Gastrocnemius medialis (tissue), 4 donors: ENCODE data around the gene ATOH8.

Experiments used
- POLR2A ChIP-seq, 2 donors: fragments of 450-650 bp; IDR thresholded peaks; one replicate each; pipeline ENCODE4 v1.6.1; 2017; ENCODE audit warnings: antibody characterized with exemption in 2 of 2, mild to moderate bottlenecking in 2 of 2, moderate library complexity in 2 of 2
- TF ChIP-seq, protein P1 (sequence below), 5 experiments: fragments of 450-650 bp in 3 of 5; fragments of 200-600 bp in 2 of 5; sonication (generic) in 2 of 5; IDR thresholded peaks in 4 of 5; conservative IDR thresholded peaks in 1 of 5; 1 replicate in 4 of 5; 2 replicates in 1 of 5; pipeline ENCODE4 v1.5.1; 2016 to 2019; ENCODE audit warnings: antibody characterized with exemption in 5 of 5, mild to moderate bottlenecking in 3 of 5, moderate library complexity in 3 of 5

DNA sequence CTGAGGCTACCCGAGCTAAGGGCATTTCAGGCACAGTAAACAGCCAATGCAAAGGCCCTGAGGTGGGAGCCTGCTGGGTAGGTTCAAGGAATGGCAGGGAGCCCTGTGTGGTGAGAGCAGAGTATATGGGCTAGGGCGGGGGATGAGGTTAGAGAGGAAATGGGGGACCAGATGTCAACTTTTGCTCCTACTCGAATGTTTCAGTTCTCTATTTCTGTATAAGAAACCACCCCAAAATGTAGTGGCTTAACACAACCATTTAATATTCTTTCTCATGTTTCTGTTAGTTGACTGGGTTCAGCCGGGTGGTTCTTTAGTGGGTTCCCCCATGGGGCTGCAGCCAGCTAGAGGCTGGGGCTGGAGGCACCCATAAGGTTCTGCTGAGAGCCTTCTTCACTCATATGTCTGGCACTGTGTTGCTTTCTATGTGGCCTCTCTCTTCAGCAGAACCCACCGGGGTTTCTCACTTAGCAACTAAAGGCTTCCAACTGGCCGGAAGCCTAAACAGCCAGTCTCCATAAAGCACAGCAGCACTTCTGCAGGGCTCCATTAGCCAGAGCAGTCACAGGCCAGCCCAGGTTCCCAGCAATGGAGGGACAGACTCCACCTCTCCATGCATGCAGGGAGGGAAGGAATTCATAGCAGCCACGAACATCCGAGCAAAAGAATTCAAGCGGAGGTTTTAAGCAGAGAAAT lies 5.6 kb upstream of the ATOH8 start:
- TF ChIP-seq, protein P1, sequence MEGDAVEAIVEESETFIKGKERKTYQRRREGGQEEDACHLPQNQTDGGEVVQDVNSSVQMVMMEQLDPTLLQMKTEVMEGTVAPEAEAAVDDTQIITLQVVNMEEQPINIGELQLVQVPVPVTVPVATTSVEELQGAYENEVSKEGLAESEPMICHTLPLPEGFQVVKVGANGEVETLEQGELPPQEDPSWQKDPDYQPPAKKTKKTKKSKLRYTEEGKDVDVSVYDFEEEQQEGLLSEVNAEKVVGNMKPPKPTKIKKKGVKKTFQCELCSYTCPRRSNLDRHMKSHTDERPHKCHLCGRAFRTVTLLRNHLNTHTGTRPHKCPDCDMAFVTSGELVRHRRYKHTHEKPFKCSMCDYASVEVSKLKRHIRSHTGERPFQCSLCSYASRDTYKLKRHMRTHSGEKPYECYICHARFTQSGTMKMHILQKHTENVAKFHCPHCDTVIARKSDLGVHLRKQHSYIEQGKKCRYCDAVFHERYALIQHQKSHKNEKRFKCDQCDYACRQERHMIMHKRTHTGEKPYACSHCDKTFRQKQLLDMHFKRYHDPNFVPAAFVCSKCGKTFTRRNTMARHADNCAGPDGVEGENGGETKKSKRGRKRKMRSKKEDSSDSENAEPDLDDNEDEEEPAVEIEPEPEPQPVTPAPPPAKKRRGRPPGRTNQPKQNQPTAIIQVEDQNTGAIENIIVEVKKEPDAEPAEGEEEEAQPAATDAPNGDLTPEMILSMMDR (IDR thresholded peaks at IDR 0.05 in 4 of 5, conservative IDR thresholded peaks at IDR 0.05 in 1 of 5) = no peak
- TF ChIP-seq POLR2A (IDR thresholded peaks at IDR 0.05) = no peak
